HG02973 (cell line): ENCODE results near the gene NRP2.

ENCODE experiments used
- ATAC-seq: cut with Tn5 transposase; IDR thresholded peaks from one replicate; pipeline ENCODE4 v1.9.1; 2021; ENCODE audit warnings: moderate library complexity; ENCODE audit not compliant: unreplicated experiment

Gene NRP2

GRCh38 chr2:205659922-205660321, 22.4 kb upstream of the NRP2 start:
- no peak for ATAC-seq

- ATAC-seq, result peak; percentile 79
These were observed 21.7 kb upstream of the NRP2 start for GRCh38 chr2:205660521-205661124.

- ATAC-seq, result no peak
These were observed 21.0 kb upstream of the NRP2 start for GRCh38 chr2:205661281-205661680.

- no peak for ATAC-seq
These were observed 19.9 kb upstream of the NRP2 start for GRCh38 chr2:205662206-205662965.

DNA sequence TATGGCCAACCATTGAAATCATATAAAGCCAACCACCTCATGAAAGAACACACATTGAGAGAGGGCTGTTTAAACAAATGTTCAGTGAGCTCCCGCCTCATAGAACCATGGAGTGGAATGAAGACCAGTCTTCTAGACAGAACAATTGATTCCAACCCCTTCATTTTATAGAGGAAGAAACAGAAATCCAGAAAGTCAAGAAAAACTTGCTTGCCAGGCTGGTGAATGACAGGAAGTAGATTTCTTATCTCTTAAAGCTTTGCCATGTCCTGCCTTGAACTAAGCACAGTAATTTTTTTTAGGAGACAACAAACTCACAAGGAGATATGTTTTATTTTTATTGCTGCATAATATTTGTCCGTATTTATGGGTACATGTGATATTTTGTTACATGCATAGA, 16.5 kb upstream of the NRP2 start:
- no peak for ATAC-seq

DNA sequence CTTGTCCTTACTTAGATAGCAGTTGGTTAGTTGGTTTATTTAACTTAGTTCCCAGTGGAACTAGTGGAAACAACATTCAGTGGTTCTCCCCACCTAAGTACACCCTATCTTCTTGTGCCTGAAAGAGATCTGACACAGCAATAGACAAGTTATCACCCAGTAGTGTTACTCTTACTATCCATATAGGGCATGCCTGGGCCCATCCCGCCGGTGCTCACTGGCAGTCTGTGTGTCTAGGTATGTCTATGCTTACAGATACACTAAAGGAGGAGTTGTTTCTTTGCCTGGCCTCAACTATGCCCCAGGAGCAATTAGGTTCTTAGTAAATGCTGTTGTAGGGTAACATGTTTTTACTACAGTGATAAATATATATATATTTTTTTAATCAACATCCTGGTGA, 12.0 kb upstream of the NRP2 start:
- ATAC-seq, result no peak

DNA sequence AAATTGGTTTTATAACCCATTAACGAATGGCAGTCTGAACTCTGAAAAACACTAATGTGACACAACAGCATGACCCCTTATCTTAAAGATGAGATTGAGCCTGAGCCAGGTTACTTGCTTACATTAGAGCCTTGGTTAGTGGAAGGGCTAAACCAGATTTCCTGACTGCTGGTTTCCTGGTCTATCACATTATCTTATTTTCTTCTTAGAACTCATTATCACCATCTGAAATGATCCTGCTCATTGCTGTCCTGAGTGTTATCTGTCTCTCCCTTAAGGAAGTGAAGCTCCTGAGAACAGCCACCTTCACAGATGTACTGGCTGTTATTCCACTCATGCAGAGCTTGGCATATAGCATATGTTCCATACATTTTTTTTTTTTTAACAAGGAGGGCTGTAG, 9.0 kb upstream of the NRP2 start:
- no peak for ATAC-seq

DNA sequence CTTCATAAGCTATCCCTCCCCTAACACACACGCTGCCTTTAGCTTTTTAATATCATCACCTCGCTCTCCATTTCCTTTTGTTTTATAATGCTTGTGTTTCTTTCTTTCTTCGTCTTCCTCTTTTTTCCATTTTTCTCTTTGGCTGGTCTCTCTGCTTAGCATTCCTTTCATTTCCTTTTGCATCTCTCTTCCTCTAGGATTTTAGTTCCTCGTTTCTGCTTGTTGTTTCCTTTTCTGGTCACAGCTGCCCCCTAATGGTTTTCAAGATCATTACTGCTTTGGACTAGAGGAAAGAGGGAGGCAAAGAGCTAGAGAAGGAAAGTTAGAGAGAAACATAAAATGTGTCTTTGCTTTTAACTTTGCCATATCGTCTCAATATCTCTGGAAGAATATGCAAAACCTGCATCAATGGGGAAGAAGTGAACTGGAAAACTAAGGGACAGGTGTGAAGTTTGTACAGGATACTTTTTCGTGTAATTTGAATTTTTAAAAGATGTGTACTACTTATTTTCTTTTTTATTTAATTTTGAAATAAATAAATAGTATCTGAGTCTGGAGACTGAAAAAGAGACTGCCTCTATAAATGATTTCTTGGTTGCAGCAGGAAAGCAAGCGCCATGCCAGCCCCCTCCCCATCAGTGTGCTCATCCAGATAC, 6.3 kb upstream of the NRP2 start:
- ATAC-seq, result no peak

DNA sequence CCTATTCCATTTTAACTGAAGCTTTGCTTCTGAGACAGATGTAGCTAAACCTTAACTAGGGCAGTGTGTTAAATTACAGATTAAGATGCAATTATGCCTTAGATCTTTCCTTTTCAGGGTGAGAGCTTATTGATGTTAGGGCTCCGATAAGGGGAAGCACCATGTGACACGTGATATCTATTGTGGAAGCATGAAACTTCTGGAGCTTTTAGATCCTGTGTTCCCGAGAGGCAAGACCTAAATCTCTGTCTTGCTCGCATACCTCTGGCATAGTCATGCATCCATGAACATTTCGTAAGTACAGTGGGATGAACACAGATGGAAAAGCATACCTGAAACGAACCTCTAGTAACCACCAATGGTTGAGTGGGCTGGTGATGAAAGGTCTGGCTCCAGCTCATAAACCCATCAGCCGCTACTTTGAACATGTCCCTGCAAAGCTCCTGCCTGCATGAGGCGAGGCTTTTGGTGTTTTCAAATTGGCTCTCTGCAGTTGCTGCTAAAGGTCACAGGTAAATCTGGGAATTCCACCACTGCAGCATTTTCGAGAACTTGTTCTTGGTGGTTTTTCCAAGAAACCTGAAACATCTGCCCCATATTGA, 3.7 kb upstream of the NRP2 start:
- ATAC-seq, result no peak

DNA sequence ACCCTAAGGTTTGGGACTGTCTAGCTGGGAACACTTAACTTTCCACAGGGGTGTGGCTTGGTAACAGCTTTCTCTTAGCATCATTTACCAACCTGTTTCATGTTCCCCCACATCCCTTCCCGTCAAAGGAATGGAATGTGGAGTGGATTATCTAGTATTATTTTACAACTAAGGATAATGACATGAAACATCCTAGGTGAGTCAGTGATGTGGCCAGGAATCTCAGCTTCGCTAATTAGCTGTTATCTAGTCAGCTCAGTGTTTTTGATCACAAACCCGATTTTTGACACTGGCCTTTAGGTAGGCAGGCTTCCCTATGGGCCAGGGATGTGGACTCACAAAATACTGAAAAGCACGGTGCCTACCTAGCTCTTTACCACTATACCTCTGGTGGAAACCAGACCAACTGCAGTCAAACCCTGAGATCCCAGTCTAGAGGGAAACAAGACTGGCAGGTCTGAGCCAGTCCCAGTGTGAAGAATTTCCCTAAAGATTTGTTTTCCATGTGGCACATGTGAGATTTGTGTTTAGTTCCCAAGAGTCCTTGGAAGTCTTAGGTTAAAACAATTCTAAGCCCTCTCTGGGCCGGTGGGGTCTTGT, 2.8 kb upstream of the NRP2 start:
- no peak for ATAC-seq

GRCh38 chr2:205680067-205680466, 2.2 kb upstream of the NRP2 start:
- ATAC-seq, result peak; percentile 60

DNA sequence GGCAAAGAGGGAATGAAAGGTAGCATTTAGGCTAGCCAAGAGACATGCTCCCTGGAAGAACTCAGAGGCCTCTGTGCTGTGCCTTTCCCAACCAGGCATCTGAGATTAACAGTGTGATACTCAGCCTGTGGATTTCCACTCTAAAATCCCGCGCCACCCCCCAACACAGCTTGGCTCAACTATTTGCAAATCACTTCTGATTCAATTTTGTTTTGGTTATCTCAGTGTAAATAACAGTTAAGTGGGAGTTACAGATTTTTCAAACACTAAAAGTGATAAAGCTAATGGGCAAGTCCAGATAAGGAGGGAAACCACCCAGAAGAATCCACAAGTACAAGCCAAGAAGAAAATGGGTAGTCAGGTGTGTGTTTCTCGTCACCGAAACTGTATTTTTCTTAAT, 1.4 kb upstream of the NRP2 start:
- no peak for ATAC-seq

DNA sequence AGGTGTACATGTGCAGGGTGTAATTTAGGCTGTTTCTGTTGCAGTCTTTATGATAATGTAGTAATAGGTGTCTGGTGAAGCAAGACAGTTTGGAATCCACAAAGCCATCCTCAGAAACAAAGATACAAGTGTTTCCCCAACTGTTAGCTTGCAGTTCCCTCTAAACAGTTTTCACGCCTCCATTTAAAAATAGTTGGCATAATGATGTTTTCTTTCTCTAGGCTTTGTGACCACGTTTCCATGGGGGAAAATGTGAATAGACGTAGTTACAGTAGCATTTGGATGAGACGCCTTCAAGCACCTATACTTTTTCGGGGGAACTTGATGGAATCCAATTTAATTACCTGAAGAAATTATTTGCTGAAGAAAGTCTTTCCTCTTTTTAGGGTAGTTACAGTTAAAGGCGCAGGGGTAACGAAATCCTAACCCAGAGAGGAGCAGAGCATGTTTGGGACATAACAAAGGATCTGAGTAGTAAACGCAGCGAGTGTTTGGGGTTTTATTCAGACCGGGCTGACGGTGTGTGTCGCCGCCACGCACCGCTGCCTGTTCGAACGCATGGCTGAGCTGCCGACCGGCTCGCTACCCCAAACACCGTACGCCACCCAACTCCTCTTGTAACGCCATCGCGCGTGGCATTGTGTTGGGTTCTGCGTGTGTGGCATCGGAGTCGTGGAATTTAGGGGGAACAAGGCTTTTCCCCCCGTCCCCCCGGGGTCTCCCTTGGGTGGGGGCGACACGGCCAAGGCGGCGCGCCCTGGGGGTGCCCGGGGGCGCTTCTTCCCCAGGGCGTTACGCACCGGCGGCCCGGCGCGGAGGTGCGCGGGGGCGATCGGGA, 681 bp upstream of the NRP2 start:
- ATAC-seq, result peak; percentile 26

GRCh38 chr2:205682971-205683501, 735 bp downstream of the NRP2 start:
- ATAC-seq, result no peak

DNA sequence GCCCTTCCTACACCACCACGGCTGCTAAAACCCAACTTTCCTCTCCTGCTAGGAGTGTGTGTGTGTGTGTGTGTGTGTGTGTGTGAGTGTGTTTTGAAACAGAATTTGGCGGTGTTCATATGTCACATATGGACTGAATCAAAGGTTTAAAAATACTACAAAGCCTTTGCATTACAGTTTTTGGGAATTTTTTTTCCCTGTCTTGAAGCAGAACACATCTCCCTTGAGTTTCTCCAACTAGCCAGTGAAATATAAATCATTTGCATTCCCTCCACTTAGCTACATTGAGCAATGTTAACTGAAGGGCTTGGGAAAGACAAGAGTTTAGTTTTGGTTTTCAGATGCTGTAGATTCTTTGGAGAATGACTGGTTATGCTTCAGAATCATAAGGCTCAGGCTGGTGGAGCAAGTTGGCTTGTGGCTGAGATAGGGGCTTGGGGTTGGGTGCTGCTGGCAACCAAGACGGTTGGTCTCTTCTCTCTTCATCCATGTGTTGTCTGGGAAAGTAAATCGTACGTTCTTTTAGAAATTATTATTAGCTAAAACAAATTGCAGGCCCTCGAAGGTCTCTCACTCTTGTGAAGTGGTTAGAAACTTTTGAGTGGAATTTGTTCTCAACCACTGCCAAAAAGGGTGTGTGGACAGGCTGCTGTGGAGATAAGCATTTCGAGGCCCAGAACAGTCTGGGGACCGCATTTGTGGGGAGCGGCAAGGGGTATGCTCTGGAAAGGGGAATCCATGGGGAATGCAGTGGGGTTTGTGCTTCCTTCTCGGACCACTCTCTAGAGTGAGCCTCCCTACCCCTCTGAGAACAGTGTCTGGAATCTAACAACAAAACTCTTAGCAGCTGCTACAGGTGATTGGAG, 1.4 kb downstream of the NRP2 start:
- no peak for ATAC-seq

DNA sequence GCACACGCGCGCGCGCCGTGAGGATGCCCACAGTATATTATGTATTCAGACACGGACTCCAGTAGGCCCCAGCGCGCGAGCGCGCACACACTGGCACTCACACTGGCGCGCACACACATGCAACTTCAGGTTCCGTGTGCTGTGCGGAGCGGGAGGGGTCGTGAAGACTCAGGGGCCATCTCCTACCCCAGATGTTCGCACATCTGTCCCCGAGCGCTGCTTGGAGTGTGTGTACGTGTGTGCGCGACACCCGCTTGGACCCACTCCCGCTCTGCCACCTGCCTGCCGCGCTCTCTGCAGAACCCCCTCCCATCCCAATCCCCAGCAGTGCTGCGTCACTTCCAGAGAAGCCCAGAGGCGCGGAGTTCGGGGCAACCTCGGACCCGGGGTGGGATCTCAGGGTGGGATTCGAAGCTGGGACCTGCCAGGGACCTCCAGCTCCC, 2.6 kb downstream of the NRP2 start:
- no peak for ATAC-seq

- ATAC-seq, result no peak
These were observed 3.2 kb downstream of the NRP2 start for GRCh38 chr2:205685314-205686055.

DNA sequence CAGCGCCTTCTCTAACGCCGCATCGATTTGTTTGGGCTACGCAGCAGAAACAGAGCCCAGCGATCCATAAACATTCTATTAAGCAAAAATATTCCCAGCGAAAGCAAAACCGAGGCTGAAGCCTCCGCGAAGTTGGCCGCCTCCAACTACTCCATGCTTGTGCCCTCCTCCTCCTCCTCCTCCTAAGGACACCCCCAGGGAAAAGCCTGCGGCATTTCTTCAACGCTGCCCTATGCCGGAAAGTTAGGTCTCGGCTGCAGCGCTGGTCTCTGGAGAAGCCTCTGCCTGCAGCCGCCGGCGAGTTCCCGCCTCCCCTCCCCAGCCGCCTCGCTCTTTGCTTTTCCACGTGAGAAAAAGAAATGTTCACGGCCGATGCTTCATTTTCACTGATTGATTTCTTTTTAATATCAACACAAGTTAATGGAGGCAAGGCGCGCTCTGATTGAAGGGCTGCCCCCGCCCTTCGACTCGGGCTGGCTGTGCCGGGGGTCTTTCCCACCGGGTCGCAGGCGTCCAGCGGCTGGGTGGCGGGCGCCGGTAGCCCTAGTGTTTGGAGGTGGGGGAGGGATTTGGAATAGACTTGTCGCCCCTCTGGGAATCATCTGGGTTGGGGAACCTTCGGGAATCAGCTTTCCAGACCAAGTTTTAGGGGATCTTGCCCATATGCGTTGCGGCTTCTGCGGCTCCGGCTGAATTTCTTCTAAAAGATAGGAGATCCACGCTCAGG, 3.9 kb downstream of the NRP2 start:
- ATAC-seq, result no peak
